ENCODE data around the gene KCNH5.

Gene KCNH5

DNA sequence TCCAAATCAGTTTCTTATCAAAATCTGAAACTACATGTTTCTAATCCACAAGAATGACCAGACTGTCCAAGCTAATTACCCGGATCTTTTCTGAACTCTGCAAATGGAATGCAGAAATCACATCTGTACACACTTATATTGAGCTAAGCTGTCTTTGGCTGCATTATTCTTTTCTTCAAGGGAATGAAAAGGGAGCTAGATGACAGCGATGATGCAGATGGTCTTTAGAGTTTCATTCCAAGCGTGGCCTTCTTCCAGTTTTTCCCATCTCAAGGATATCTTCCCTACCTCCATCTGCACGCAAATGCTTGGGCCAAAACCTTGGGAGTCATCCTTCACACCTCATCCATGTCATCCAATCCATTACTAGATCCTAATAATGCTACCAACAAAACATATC lies 12.6 kb downstream of the KCNH5 start:
- TF ChIP-seq, protein P1, sequence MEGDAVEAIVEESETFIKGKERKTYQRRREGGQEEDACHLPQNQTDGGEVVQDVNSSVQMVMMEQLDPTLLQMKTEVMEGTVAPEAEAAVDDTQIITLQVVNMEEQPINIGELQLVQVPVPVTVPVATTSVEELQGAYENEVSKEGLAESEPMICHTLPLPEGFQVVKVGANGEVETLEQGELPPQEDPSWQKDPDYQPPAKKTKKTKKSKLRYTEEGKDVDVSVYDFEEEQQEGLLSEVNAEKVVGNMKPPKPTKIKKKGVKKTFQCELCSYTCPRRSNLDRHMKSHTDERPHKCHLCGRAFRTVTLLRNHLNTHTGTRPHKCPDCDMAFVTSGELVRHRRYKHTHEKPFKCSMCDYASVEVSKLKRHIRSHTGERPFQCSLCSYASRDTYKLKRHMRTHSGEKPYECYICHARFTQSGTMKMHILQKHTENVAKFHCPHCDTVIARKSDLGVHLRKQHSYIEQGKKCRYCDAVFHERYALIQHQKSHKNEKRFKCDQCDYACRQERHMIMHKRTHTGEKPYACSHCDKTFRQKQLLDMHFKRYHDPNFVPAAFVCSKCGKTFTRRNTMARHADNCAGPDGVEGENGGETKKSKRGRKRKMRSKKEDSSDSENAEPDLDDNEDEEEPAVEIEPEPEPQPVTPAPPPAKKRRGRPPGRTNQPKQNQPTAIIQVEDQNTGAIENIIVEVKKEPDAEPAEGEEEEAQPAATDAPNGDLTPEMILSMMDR (conservative IDR thresholded peaks at IDR 0.05; ENCODE audit: low read depth, low read length) = no peak
- no peak for DNase-seq (ENCODE audit: low read depth)
- no peak overlapping the region for H3K4me3 ChIP-seq (ENCODE audit: low read depth, low read length)

DNA sequence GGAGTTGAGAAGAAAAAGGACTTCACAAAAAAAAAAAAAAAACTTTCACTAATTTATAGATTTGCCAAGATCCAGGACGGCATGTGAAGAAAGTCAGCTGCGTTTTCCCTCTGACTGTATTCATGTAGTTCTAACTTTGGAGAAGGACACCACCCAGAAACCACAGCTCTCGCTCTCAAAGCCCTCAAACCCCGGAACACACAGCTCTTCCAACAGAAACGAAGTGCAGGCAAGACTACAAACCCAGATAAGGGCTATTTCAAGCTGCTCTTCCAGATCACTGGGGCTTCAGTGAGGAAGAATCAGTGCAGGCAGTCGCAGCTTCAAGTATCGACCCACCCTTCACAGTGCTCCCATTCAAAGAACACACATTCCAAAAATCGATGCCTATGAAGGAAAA lies 13.2 kb downstream of the KCNH5 start:
- H3K4me3 ChIP-seq (ENCODE audit: low read depth, low read length) = no peak overlapping the region
- DNase-seq (ENCODE audit: low read depth) = no peak
- TF ChIP-seq, protein P1 (conservative IDR thresholded peaks at IDR 0.05; ENCODE audit: low read depth, low read length) = no peak

DNA sequence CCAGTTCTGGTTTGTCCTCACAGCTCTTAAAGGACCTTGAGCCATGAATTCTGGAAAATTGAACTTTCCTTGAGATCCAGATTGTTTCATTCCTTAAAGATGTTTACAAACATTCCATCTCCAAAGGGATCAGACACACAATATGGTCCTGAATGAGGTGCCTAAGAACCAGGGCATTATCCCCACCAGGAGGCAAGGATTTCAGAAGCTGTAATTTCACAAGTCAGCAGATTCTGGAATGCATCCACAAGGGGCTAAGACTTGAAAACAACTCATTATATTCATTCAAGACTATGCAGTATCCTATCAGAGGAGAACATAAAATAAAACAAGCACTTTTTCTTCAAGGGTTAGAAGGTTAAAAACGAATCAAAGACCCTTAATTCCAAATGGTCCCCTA lies 15.1 kb downstream of the KCNH5 start:
- no peak overlapping the region for H3K4me3 ChIP-seq (ENCODE audit: low read depth, low read length)
- no peak for DNase-seq (ENCODE audit: low read depth)
- TF ChIP-seq, protein P1 (conservative IDR thresholded peaks at IDR 0.05; ENCODE audit: low read depth, low read length) = no peak

DNA sequence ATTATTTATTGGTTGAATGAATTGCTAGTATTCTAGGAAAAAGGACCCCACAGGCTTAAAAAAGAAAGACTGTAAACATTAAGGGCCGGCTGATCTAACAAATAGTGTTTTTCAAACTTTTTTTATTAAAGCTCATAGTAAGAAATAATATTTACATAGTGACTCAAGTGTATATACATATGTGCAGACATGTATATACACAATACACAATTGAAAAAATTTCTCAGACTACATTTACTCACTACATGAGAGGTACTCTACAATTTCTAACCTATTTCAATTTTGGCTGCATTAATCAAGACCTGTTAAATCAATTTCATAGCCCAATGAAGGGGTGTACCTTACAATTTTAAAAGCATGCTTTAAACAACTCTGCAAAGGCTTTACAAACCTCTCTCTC lies 17.5 kb downstream of the KCNH5 start:
- DNase-seq (ENCODE audit: low read depth) = no peak
- TF ChIP-seq, protein P1 (conservative IDR thresholded peaks at IDR 0.05; ENCODE audit: low read depth, low read length) = no peak
- H3K4me3 ChIP-seq (ENCODE audit: low read depth, low read length) = no peak overlapping the region

DNA sequence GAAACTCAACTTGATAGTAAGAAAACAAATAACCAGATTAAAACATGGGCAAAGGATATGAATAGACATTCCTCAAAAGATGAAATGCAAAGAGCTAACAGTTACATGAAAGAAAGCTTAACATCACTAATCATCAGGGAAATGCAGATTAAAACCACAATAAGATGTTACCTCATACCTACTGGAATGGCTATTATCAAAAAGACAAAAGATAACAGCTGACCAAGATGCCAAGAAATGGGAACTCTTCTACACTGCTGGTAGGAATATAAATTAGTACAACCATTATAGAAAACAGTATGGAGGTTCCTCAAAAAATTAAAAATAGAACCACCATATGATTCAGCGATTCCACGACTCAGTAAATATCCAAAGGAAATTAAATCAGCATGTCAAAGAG lies 18.8 kb downstream of the KCNH5 start:
- no peak overlapping the region for H3K4me3 ChIP-seq (ENCODE audit: low read depth, low read length)
- TF ChIP-seq, protein P1 (conservative IDR thresholded peaks at IDR 0.05; ENCODE audit: low read depth, low read length) = no peak
- DNase-seq (ENCODE audit: low read depth) = no peak

DNA sequence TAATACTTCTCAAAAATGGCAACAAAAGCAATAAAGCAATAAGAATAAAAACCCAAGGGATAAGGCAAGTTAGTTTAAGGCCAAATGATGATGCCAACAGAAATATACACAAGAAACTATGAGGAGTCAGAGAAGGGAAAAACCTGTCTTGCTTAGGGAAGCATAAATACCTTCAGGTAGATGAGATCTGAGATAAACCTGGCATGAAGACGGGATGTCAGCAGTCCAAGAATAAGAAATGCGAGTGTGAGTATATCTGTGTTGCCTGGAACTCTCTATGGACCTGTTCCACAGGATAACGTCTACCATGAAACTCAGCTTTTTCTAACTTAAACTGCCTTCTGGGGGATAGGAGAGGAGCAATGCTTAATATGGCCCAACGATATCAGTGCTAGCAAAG lies 30.6 kb downstream of the KCNH5 start:
- TF ChIP-seq, protein P1 (conservative IDR thresholded peaks at IDR 0.05; ENCODE audit: low read depth, low read length) = no peak
- no peak overlapping the region for H3K4me3 ChIP-seq (ENCODE audit: low read depth, low read length)

DNA sequence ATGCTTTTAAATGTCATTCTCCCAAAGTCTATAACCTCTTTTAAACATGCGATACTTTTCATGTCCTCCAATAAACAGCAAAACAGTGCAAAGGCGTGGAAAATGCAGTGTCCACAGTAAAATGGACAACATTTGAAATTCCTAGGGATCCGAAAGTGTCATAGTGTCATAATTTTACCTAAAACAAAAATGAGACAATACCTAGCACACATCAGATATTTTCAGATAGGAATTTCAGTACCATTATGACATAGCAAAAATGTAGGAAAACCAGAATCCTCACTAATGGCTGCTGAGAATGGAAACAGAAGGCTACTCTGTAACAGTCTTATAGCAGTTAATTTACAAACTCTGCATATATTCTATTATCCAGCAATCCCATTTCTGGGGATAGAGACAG lies 33.1 kb downstream of the KCNH5 start:
- TF ChIP-seq, protein P1 (conservative IDR thresholded peaks at IDR 0.05; ENCODE audit: low read depth, low read length) = no peak
- no peak overlapping the region for H3K4me3 ChIP-seq (ENCODE audit: low read depth, low read length)
- no peak for DNase-seq (ENCODE audit: low read depth)

More for the DNA sequence above, 30.6 kb downstream of the KCNH5 start:
- no peak for DNase-seq (ENCODE audit: low read depth)
